HL-60 (cell line): ENCODE data around the gene MVD.

ENCODE experiments used
- CTCF ChIP-seq: IDR thresholded peaks from one replicate; pipeline ENCODE4 v1.5.1; 2011; ENCODE audit warnings: low read length, control low read depth, inconsistent platforms; ENCODE audit not compliant: insufficient read depth
- GABPA ChIP-seq: IDR thresholded peaks from 2 replicates; pipeline ENCODE4 v1.6.1; 2012; ENCODE audit warnings: low read depth
- POLR2AphosphoS5 ChIP-seq: IDR thresholded peaks from 2 replicates; pipeline ENCODE4 v1.6.1; 2012; ENCODE audit warnings: low read depth
- REST ChIP-seq: IDR thresholded peaks from 2 replicates; pipeline ENCODE4 v1.6.1; 2012; ENCODE audit warnings: low read depth; ENCODE audit not compliant: insufficient replicate concordance
- SPI1 ChIP-seq: IDR thresholded peaks from 2 replicates; pipeline ENCODE4 v1.6.1; 2012; ENCODE audit warnings: low read depth, mild to moderate bottlenecking, borderline replicate concordance

GRCh38 chr16:88653101-88653500, 9.8 kb downstream of the MVD start:
- TF ChIP-seq CTCF, result no peak
- no peak for TF ChIP-seq POLR2AphosphoS5
- TF ChIP-seq GABPA, result no peak
- TF ChIP-seq REST, result no peak
- no peak for TF ChIP-seq SPI1
